Measurements from ENCODE around the gene SNRNP25.
A peak's percentile ranks its signal among the peaks of the same experiment; 100 is the strongest.
"Not testable (repeated sequence)": the region's sequence is repeated elsewhere in the genome, so short reads cannot be mapped to it uniquely, and the experiment has no call there.

SNRNP25 gene

DNA sequence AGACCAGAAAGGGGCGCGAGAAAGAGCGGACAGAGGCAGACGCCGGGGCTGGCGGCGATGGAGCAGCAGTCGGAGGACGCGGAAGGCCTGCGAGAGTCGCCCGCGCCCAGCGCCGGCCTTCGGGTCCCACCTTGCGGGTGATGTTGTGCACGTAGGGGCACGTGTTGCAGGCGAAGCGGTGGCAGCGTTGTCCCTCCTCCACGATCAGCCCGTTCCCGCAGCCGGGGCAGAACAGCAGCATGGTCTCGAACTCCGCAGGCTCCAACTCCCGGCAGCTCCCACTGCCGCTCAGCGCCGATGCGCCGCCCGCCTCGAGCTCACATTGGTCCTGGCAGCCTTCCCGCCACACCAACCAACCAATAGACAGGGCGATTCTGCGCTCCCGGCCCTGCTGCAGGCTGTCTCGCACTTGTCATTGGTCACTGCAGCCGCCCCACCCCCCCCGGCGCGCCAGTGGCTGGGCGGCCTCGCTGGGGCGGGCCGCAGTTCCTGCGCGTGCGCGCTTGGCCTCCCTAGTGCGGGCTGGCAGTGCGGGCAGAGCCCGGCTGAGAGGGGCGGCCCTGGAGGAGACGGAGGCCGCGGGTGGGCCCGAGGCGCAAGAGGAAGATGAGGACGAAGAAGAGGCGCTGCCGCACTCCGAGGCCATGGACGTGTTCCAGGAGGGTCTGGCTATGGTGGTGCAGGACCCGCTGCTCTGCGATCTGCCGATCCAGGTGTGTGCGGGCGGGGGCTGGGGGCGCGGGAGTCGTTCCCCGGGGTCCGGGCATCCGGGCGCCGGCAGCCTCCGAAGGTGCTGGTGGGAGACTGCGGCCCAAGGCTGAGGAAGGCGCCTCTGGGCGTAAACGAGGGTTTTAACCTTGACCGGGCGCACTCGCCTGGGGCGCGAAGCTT is at the start of gene SNRNP25, which contains the start of gene POLR3K:
TSS of gene SNRNP25 (plus strand) at position 483 of the 891 bp plus-strand sequence. CDS start at position 672, 189 bp downstream.
TSS of gene POLR3K (minus strand) at position 263 of the 891 bp plus-strand sequence. CDS start at position 241, 22 bp downstream.
- peak; percentile 97 for DNase-seq

DNA sequence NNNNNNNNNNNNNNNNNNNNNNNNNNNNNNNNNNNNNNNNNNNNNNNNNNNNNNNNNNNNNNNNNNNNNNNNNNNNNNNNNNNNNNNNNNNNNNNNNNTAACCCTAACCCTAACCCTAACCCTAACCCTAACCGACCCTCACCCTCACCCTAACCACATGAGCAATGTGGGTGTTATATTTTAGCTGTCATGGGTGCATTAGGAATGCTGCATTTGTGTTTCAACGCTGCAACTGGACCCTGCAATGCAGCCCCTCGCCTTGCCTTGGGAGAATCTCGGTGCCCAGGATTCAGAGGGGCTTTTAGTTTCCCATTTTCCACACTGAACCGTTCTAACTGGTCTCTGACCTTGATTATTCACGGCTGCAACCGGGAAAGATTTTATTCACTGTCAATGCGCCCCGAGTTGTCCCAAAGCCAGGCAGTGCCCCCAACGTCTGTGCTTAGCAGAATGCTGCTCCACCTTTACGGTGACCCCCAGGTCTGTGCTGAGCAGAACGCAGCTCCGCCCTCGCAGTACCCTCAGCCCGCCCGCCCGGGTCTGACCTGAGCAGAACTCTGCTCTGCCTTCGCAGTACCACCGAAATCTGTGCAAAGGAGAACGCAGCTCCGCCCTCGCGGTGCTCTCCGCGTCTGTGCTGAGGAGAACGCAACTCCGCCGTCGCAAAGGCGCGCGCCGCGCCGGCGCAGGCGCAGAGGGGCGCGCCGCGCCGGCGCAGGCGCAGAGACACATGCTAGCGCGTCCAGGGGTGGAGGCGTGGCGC is 43.5 kb upstream of the SNRNP25 start:
- no peak for DNase-seq

- peak; percentile 84 for DNase-seq
Observed at GRCh38 chr16:10772-11171, 42.9 kb upstream of the SNRNP25 start.

GRCh38 chr16:17062-17765 is 36.4 kb upstream of the SNRNP25 start:
- not testable (repeated sequence) for DNase-seq

DNA sequence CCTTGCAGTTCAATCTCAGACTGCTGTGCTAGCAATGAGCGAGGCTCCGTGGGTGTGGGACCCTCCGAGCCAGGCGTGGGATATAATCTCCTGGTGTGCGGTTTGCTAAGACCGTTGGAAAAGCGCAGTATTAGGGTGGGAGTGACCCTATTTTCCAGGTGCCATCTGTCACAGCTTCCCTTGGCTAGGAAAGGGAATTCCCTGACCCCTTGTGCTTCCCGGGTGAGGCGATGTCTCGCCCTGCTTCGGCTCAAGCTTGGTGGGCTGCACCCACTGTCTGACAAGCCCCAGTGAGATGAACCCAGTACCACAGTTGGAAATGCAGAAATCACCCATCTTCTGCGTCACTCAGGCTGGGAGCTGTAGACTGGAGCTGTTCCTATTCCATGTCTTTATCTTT is 32.7 kb upstream of the SNRNP25 start:
- not testable (repeated sequence) for DNase-seq

GRCh38 chr16:24151-24550 is 29.5 kb upstream of the SNRNP25 start:
- not testable (repeated sequence) for DNase-seq

- not testable (repeated sequence) for DNase-seq
Observed at GRCh38 chr16:25926-26348, 27.7 kb upstream of the SNRNP25 start.

GRCh38 chr16:30627-31026 is 23.0 kb upstream of the SNRNP25 start:
- not testable (repeated sequence) for DNase-seq

GRCh38 chr16:33154-33876 is 20.3 kb upstream of the SNRNP25 start:
- DNase-seq: not testable (repeated sequence)

DNA sequence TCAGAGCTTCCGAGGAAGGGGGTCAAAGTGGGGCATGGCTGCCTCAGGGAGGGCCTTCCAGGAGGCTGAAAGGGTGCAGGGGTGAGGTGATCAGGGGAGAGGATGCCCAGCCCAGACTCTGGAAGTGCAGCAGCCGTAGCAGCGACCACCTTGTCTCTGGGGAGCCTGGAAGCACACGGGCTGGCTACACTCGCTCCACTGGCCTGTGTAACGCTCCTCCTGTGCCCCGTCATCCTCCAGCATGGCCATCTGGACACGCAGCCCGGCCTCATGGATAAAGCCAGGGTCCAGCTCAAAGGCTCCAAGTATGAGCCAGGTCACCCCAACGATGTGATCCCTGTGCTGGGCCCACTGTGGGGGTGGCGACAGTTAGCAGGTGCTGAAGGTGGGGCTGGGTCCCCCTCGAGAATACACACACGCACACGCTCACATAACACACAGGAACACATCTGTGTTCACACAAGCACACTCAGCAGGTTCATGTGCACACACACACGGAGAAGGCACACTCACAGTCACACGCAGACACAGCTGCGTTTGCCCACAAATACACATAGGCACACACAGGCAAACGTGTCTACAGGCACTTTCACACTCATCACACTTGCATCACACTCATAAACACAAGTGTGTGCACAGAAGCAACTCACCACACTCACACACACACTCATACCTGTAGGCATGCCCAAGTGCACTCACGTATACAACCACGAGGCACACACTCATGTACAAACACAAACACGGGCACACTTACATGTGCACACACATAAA is 19.6 kb upstream of the SNRNP25 start:
- no peak for DNase-seq

DNA sequence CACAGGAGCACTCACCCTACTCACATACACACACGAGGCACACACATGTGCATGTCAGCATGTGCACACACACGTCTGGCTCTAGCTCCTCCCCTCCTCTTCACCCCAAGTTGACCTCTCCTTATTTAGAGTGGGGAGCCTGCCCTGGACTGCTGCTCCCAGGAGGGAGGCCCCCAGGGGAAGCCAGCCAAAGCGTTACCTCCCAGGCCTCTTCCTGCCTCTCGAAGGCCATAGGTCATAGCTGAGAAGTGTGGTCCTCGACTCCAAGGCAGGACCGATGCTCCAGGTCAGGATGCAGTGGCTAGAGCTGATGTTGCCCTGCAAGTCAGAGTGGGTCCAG is 19.0 kb upstream of the SNRNP25 start:
- DNase-seq: no peak

DNA sequence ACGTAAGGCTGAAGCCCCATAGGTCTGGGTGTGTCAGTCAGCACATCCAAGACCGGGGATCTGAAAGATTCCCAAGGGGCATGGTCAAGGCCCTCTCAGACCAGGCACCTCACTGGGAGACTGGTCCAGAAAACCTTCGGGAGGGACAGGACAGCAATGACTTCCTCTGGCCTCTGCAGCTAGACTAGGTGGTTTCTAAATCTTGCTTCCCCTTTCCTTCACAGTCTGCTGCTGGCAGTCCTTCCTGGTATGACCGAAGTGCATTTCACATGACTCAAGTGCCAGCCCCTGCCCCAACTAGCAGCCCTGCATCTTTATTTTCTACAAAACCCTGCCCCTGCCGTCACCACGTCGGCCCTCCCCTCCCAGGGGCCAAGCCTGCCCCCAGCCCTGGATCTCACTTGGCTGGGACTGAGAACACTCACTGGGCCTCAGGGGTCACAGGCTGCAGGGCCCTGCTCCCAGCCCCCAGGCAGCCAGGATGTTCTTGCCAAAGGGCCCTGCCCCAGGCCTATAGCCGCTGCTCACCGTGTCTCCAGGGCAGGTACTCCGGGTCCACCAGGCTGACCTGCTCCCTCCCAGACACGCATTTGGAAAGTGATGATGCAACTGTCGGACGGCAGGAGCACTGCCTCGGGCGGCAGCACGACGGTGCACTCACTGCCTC is 18.5 kb upstream of the SNRNP25 start:
- DNase-seq: no peak

GRCh38 chr16:35678-36305 is 17.8 kb upstream of the SNRNP25 start:
- DNase-seq: no peak

DNA sequence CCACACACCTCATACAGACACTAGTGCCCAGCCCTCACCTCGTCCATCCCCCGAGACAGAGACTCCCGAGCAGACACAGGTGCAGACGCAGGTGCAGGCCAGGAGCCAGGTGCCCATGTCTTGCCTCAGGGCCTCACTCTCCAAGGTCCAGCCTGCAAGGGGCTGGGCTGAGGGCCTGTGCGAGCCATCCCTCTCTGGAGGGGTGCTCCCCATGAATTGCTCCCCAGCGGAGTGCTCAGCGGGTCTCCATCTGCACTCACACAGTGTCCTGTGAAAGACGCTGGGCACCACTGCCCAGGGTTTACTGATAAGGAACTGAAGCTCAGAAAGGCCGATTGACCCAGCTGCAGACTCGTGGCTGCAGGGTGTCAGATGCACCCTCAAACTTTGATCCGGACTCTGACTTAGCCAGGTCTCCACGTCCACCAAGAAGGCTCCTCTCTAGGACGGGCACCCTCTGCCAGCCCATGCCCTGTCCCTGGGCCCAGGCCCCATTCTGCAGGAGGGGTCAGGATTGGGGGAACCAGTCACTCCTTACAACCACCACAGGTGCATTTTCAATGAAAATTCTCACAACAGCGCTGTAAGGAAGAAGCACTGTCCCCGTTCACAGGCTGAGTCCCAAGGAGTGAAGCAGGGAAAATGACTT is 17.2 kb upstream of the SNRNP25 start:
- DNase-seq: no peak

GRCh38 chr16:37511-37910 is 16.1 kb upstream of the SNRNP25 start:
- DNase-seq: no peak

GRCh38 chr16:38206-38605 is 15.4 kb upstream of the SNRNP25 start:
- not testable (repeated sequence) for DNase-seq

DNA sequence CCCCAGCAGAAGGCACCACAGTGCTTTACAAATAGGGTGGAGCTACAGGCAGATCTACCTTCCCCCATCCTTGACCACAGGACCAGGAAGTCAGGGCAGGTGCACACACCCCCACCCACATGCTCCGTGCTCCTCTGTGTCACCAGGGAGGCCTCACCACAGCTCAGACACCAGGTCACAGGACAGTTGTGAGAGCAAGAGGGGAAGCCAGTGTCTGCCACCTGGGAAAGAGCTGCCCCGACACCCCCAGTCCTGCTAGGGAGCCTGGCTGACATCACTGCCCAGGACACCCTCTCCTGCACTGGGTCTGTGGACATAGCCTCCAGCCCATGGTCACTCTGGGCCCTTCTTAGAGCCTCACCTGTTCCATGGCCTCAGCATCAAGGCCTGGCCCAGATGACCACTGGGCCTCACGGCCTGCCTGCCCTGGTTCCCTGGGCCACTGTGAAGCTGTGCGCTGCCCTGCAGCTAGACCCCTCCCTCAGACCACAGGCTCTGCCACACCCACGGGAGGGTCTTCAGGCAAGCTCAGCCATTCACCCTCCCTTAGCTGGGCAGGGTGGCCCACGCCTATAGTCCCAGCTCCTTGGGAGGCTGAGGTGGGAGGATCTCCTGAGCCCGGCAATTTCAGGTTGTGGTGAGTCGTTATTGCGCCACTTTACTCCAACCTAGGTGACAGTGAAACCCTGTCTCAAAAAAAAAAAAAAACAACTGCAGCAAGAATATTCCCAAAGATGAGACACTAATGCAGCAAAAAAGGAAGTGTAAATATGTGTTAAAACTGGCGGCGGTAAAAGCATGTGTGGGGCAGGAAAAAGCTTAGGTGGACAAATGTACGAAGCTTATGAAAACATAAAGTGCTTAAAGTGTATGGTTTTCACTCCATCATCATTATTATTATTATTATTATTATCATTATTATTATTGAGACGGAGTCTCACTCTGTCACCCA is 14.4 kb upstream of the SNRNP25 start:
- peak; percentile 17 for DNase-seq

DNA sequence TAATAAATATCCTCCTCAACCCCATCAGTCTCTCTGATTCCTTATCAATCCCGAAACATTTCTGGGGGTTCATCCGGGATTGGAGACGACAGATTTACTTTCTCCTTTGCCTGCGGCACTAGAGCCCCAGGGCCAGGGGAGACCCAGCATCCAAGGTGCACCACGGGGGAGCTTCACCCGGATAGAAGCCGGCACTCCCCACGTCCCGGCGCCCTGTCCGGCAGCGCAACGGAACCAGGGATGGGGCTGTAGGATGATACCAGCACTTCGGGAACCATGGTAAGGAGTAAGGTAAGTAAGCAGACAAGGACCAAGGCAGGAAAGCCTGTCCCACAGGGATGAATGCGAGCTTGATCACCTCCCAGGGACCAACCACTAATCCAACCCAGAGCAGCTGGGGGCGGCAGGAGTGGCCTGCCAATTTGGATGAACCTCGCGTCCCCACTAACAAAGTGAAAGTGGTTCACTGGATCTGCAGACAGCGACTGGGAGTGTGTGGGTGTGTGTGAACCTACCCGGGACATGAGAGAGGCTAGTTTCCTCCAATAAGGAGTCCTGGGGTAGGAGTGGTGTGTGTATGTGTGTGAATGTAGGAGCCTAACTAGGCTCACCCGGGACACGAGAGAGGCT is 12.1 kb upstream of the SNRNP25 start:
- DNase-seq: no peak
